BLaER1 (cell line): ENCODE results near the gene BUB1B.

Experiments
- H3K27ac ChIP-seq: shearing (Covaris generic); formaldehyde crosslinking; 2 replicates; pipeline ENCODE4 v1.8.1; 2022
- H3K27me3 ChIP-seq: shearing (Covaris generic); formaldehyde crosslinking; 2 replicates; pipeline ENCODE4 v1.8.1; 2022
- H3K36me3 ChIP-seq: shearing (Covaris generic); formaldehyde crosslinking; 2 replicates; pipeline ENCODE4 v1.8.1; 2022
- H3K4me1 ChIP-seq: shearing (Covaris generic); formaldehyde crosslinking; 2 replicates; pipeline ENCODE4 v1.8.1; 2022
- H3K4me2 ChIP-seq: shearing (Covaris generic); formaldehyde crosslinking; 2 replicates; pipeline ENCODE4 v1.8.1; 2022
- H3K4me3 ChIP-seq: shearing (Covaris generic); formaldehyde crosslinking; 2 replicates; pipeline ENCODE4 v1.8.1; 2022
- H3K9ac ChIP-seq: shearing (Covaris generic); formaldehyde crosslinking; 2 replicates; pipeline ENCODE4 v1.8.1; 2022
- H3K9me3 ChIP-seq: shearing (Covaris generic); formaldehyde crosslinking; 2 replicates; pipeline ENCODE4 v1.8.1; 2022
- H4K20me1 ChIP-seq: shearing (Covaris generic); formaldehyde crosslinking; 2 replicates; pipeline ENCODE4 v1.8.1; 2022
- Cebpa-rat ChIP-seq: shearing (Covaris generic); IDR thresholded peaks from 2 replicates; pipeline ENCODE4 v1.8.1; 2022

The BUB1B gene

DNA sequence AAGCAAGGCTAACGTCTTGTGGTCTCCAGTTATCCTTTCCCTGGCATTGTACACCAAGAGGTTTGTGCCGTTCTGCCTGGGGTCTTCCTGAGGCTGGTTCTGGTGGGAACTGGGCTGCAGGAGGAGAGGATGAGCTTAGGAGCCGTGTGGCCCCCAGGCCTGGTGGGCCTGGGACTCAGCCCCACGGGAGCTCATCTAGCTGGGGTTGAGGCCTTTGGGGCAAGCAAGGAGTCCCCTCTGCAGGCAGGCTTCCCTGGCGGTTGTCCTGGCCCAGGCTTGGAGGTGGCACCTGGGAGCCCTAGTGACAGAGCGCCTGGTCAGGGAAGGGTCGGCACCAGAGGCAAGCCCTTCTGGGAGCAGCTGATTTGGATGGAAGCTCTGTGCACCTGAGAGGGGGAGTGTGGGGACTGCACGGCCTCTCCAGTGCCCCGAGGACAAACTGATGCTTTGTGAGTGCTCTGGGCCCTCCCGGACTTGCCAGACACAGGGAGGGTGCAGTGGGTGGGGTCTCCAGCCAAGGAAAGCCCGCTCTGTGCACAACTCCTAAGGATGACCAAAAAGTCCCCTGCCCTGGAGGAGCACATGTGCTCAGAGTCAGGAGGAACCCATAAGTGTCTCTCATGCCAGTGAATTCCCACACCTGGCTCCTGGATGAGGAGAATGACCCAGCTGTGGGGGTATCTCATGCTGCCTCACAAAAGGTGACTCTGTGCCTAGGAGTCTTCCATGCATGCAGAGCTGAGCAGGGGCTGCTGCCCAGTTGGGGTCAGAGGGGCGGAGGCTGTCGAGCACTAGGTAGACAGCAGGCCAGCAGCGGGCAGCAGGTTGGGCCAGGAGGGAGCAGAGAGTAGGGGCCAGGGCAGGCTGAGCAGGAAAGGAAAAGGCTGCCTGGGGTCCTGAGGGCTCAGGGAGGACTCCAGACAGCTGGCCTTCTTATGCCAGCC lies 80.7 kb downstream of the BUB1B start:
- Histone ChIP-seq H3K9ac (no peak overlapping the region), H3K36me3 (no peaks in the 10 kb centered on the region), H3K27ac (no peak overlapping the region), H3K27me3 (peaks cover 7% of the 10 kb centered on the region; the same call in 1 of the 2 replicates), H3K9me3 (no peaks in the 10 kb centered on the region), H4K20me1 (no peaks in the 10 kb centered on the region), H3K4me2 (no peak overlapping the region), H3K4me3 (no peak overlapping the region), H3K4me1 (peaks cover 28% of the 10 kb centered on the region)
- TF ChIP-seq Cebpa-rat, result no peak

DNA sequence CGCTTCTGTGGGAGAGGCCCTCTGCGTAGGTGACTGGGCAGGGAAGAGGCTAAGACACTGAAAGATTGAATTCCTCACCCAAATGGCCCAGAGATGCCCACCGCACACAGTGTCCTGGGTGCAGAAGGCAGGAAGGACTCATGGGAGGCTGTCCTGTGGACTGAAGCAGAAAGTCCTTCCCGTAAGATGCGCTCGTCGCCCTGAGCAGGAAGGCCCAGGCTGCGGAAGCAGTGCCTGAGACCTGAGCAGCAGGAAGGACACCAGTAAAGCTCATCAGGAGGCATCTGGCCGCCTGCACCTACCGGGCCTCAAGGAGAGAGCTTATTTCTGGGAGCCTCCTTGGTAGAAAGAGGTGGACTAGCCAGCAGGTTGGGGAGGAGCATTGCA lies 81.3 kb downstream of the BUB1B start:
- peaks cover 7% of the 10 kb centered on the region; the same call in 1 of the 2 replicates for H3K27me3 ChIP-seq
- no peak overlapping the region for H3K4me3 ChIP-seq
- H3K9ac ChIP-seq, result no peak overlapping the region
- H3K9me3 ChIP-seq, result no peaks in the 10 kb centered on the region
- no peaks in the 10 kb centered on the region for H4K20me1 ChIP-seq
- no peaks in the 10 kb centered on the region for H3K36me3 ChIP-seq
- H3K4me1 ChIP-seq, result peaks cover 33% of the 10 kb centered on the region
- no peak for TF ChIP-seq Cebpa-rat
- no peak overlapping the region for H3K4me2 ChIP-seq
- no peak overlapping the region for H3K27ac ChIP-seq

DNA sequence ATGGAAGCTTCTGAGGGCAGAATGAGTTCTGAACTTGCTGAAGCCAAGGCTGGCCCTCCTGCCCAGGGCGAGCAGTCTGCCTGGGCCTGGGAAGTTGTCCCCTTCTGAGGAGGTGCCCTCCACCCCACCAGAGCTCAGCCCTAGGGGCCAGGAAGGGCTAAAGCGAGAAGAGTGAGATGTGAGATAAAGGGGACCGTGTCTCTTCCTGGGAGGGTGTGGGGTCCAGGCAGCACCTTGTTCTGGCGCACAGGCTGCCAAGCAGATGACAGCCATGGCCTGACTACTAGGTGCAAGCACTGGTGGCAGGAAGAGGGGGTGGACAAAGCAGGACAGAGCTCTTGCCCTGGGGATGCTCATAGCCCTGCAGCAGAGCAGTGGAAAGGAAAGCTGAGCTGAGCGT lies 81.7 kb downstream of the BUB1B start:
- Histone ChIP-seq H3K4me3 (no peak overlapping the region), H3K4me1 (peaks cover 35% of the 10 kb centered on the region), H3K9me3 (no peaks in the 10 kb centered on the region), H3K36me3 (no peaks in the 10 kb centered on the region), H4K20me1 (no peaks in the 10 kb centered on the region), H3K27ac (no peak overlapping the region), H3K27me3 (peaks cover 7% of the 10 kb centered on the region; the same call in 1 of the 2 replicates), H3K9ac (no peak overlapping the region), H3K4me2 (no peak overlapping the region)
- TF ChIP-seq Cebpa-rat, result no peak

- Histone ChIP-seq H3K4me3 (no peak overlapping the region), H3K4me1 (peaks cover 33% of the 10 kb centered on the region), H3K27ac (no peak overlapping the region), H3K27me3 (peaks cover 7% of the 10 kb centered on the region; the same call in 1 of the 2 replicates), H3K4me2 (no peak overlapping the region), H3K36me3 (no peaks in the 10 kb centered on the region), H3K9ac (no peak overlapping the region), H3K9me3 (no peaks in the 10 kb centered on the region), H4K20me1 (no peaks in the 10 kb centered on the region)
- TF ChIP-seq Cebpa-rat, result no peak
Observed at GRCh38 chr15:40243126-40243810, 82.4 kb downstream of the BUB1B start.

GRCh38 chr15:40244961-40245523 lies 84.2 kb downstream of the BUB1B start:
- no peak overlapping the region for H3K9ac ChIP-seq
- no peak overlapping the region for H3K27ac ChIP-seq
- no peaks in the 10 kb centered on the region for H4K20me1 ChIP-seq
- peaks cover 15% of the 10 kb centered on the region for H3K4me1 ChIP-seq
- no peak for TF ChIP-seq Cebpa-rat
- H3K27me3 ChIP-seq, result peaks cover 5% of the 10 kb centered on the region
- H3K36me3 ChIP-seq, result no peaks in the 10 kb centered on the region
- no peaks in the 10 kb centered on the region for H3K9me3 ChIP-seq
- H3K4me3 ChIP-seq, result no peak overlapping the region
- H3K4me2 ChIP-seq, result no peak overlapping the region

- peaks cover 14% of the 10 kb centered on the region for H3K27me3 ChIP-seq
- H3K9ac ChIP-seq, result no peak overlapping the region
- no peaks in the 10 kb centered on the region for H3K36me3 ChIP-seq
- peaks cover 2% of the 10 kb centered on the region; the same call in 1 of the 2 replicates for H4K20me1 ChIP-seq
- H3K4me1 ChIP-seq, result peaks cover 7% of the 10 kb centered on the region
- TF ChIP-seq Cebpa-rat, result no peak
- no peak overlapping the region for H3K4me3 ChIP-seq
- no peaks in the 10 kb centered on the region for H3K9me3 ChIP-seq
- no peak overlapping the region for H3K4me2 ChIP-seq
- no peak overlapping the region for H3K27ac ChIP-seq
Observed at GRCh38 chr15:40245666-40246450, 85.0 kb downstream of the BUB1B start.

GRCh38 chr15:40246496-40247280 lies 85.8 kb downstream of the BUB1B start:
- Histone ChIP-seq H4K20me1 (peaks cover 10% of the 10 kb centered on the region; the same call in 1 of the 2 replicates), H3K4me3 (no peak overlapping the region), H3K27ac (no peak overlapping the region), H3K36me3 (no peaks in the 10 kb centered on the region), H3K4me2 (peak overlapping the region; percentile 17; the same call in 1 of the 2 replicates), H3K4me1 (peaks cover 7% of the 10 kb centered on the region), H3K27me3 (peaks cover 22% of the 10 kb centered on the region), H3K9me3 (no peaks in the 10 kb centered on the region), H3K9ac (no peak overlapping the region)
- no peak for TF ChIP-seq Cebpa-rat

DNA sequence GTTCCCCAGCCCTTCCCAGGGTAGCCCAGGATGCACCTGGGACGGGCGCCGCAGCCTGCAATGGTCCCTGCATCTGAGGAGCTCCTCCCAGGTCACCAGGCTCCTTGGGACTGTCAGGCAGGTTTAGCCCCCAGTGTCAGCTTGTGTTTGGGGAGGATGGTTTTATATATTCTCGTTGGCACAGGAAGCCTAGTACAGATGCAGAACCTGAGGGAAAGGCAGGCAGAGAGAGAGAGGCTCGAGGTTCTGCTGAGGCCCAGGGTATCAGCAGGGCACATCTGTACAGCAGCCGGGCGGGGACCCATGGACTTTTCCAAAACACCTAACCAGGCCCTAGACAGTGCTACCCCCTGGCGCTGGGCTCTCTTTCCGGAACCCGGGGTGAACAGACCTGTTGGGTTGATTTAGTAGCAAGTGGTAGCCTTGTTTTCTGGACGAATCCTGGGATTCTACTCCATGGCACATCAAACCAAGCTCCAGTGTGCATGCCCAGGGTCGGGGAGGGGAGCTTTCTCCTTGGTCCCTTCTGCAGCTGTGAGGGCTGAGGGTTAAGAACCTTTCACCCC lies 86.6 kb downstream of the BUB1B start:
- peak overlapping the region; percentile 17; the same call in 1 of the 2 replicates for H3K4me2 ChIP-seq
- peaks cover 16% of the 10 kb centered on the region; the same call in 1 of the 2 replicates for H4K20me1 ChIP-seq
- no peak overlapping the region for H3K9ac ChIP-seq
- H3K4me3 ChIP-seq, result no peak overlapping the region
- H3K27me3 ChIP-seq, result peaks cover 30% of the 10 kb centered on the region
- TF ChIP-seq Cebpa-rat, result no peak
- peaks cover 9% of the 10 kb centered on the region for H3K4me1 ChIP-seq
- no peaks in the 10 kb centered on the region for H3K9me3 ChIP-seq
- H3K27ac ChIP-seq, result no peak overlapping the region
- H3K36me3 ChIP-seq, result no peaks in the 10 kb centered on the region
